GM21619 (cell line): Measurements from ENCODE around the gene AP2B1.
"Not testable (repeated sequence)": the region's sequence is repeated elsewhere in the genome, so short reads cannot be mapped to it uniquely, and the experiment has no call there.

ENCODE experiments used
- ATAC-seq: cut with Tn5 transposase; IDR thresholded peaks from one replicate; pipeline ENCODE4 v1.9.1; 2021; ENCODE audit not compliant: unreplicated experiment

The AP2B1 gene

DNA sequence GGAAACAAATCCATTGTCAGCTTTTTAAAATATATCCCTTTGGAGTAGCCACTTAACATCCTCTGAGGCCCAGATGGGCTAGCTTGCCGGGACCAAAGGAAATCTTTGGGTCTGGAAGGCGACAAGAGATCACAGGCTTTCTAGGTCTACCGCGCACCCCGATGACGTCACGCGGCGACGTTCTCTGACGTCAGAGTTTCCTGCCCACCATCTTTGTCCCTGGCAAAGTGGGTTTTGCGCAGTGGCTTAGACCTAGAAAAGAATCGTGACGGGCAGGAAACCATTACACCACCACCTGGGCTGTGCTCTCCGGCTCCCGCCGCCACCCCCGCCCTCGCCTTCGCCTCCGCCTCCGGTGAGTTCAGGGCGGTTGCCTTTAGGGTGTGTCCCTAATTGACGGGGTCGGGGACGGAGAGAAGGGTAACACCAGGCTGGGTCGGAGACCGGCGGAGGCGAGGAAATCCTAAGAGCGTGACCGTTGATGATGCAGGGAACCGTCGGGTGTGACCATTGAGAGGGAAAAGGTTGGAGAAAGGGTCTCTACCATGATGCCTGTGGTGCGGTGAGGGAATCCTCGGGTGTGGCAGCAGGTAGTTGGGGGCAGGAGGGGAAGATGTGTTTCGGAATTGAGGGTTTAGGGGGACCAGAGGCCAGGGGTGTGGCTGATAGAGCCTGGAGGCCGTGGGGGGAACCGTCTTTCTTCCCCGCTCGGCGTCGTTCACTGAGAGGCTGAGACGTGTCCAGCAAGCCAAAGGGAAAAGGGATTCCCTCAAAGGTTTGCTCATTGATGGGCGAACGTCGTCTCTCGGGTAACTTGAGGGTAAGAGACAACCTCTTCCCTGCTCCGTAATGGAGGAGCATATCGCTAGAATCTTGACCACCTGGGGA, at the start of gene AP2B1:
Gene AP2B1 (plus strand): TSS at position 249 of the 888 bp plus-strand sequence. CDS start 6,709 bp downstream, outside the sequence.
- ATAC-seq = peak; percentile 87

GRCh38 chr17:35537601-35538141, 49.5 kb upstream of the AP2B1 start, which contains the start of gene SLFN12L:
TSS of gene SLFN12L (minus strand) at chr17:35537678. CDS start at chr17:35522364, 15,314 bp downstream.
- ATAC-seq = peak; percentile 36

GRCh38 chr17:35539659-35540026, 47.5 kb upstream of the AP2B1 start:
- no peak for ATAC-seq

GRCh38 chr17:35540589-35541404, 46.3 kb upstream of the AP2B1 start:
- no peak for ATAC-seq

GRCh38 chr17:35541434-35541833, 45.7 kb upstream of the AP2B1 start:
- no peak for ATAC-seq

GRCh38 chr17:35542990-35543389, 44.1 kb upstream of the AP2B1 start:
- ATAC-seq = no peak

DNA sequence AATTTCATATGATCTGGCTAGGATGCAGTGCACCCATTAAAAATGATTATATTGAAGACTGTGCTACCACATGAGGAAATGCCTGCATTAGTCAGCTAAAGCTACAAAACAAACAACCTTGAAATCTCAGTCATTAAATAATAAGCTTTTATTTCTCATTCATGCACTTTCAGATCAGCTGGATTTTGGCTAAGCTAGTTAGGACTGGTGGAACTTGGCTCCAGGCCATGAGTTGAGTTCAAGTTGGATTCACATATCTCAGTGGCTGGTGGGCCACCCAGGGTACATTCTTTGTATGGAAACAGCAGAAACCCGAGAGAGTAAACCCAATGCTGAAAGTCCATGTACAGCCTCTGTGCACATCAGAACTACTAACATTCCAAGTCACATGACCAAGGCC, 43.3 kb upstream of the AP2B1 start:
- no peak for ATAC-seq

- ATAC-seq = no peak
Observed at GRCh38 chr17:35545150-35545549, 42.0 kb upstream of the AP2B1 start.

- no peak for ATAC-seq
Observed at GRCh38 chr17:35546487-35546886, 40.6 kb upstream of the AP2B1 start.

DNA sequence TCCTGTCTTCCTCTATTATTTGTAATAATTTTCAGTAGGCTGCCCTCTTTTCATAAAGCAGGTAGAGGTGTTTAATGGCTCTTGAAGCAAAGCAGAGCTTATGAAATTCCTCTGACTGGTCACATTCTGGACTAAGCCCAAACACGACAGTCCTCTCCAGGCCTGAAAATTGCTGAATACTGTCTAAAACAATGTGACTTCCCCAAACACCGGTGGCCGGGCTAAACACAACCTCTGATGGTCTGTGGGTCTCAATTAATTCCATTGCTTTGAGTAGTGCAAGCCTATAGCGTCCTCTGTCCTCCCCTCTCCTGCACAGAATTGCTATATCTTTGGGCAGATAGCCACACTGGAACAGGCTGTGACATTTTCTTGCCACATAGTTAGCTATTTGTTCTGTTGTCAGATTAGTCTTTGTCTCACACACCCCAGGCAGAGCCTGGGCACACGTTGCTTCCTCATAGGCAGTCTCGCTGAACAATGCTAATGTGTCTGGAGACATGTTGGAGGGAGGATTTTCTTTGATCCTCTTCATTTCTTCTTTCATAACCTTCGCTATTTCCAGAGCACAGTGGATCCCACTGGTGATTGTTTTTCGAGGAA, 38.8 kb upstream of the AP2B1 start:
- ATAC-seq = no peak

DNA sequence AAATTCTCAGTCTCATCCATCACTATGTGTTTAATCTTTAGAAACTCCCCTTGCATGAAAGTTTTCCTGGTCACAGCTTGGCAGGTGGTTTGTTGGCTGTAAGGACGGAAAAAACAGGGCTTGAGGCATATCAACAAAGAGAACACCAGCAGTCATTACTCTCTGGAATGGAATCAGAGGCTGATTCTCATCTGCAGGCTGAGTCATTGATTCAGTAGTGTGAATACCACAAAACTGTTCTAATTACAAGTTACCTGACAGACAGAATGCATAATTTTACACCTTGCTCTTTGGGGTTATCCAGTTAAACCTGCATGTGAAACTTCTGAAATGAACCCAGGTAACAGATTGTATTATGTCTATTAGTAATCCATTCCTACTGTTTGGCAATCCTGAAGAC, 38.1 kb upstream of the AP2B1 start:
- ATAC-seq = no peak

DNA sequence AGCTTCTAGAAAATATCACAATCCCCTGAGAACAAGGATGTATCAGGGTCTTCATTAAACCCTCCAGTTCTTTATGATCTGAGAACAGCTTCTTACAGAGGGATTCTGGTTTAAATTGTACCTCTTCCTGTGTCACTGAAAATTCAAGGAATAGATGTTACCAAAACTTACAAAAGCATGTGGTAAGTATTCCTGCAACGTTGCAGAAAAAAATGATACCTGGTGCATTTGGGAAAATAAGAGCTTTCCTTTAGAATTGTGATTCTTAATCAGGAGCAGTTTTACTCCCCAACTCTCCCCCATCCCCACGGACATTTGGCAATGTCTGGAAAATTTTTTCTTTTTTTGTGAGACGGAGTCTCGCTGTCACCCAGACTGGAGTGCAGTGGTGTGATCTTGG, 33.8 kb upstream of the AP2B1 start:
- ATAC-seq = no peak

DNA sequence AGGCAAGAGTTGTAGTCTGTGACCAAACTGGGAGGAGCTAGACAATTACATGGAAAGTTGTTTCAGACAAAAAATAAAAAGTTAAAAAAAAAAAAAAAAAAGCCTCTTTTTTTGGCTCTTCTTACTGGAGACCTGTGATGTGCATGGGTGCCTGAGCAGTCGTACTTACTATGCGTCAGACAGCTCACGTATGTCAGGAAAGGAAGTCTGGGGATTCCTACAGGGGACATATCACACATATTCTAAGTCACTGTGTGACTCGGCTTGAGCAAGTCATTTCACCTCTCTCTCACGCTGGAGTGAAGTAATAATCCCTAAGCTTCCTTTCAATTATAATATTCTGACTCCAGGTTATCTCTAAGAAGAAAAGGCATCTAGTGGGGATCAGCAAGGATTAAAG, 32.5 kb upstream of the AP2B1 start:
- no peak for ATAC-seq

GRCh38 chr17:35555691-35556090, 31.4 kb upstream of the AP2B1 start:
- no peak for ATAC-seq

- no peak for ATAC-seq
Observed at GRCh38 chr17:35557353-35557752, 29.8 kb upstream of the AP2B1 start.

- no peak for ATAC-seq
Observed at GRCh38 chr17:35559495-35560210, 27.5 kb upstream of the AP2B1 start.

DNA sequence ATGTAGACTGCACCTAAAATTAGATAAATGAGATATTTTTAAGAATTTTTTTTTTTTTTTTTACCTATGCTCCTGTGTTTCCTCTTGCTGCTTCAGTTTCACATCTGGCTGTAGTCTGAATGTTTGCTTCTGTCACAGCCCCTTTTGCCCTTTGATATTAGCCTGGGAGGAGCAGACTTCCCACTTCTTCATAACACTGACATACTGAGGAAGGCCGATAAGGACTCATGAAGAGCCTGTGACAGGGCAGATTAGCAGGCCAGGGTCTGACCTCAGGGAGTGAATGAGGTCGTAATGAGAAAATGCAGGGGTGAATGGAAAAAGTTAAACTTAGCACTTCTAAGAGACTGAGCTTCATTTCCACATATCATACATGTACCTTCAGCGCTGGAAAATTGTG, 26.4 kb upstream of the AP2B1 start, which contains the start of gene SLFN14:
Gene SLFN14 (minus strand): TSS at position 117 of the 400 bp plus-strand sequence. CDS start 2,757 bp downstream, outside the sequence.
- ATAC-seq = no peak

DNA sequence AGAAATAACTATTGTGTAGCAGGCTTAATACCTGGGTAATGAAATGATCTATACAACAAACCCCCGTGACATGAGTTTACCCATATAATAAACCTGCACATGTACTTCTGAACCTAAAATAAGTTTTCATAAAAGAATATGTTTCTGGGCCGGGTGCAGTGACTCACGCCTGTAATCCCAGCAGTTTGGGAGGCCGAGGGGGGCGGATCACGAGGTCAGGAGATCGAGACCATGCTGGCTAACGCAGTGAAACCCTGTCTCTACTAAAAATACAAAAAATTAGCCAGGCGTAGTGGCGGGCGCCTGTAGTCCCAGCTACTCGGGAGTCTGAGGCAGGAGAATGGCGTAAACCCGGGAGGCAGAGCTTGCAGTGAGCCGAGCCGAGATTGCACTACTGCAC, 23.9 kb upstream of the AP2B1 start:
- not testable (repeated sequence) for ATAC-seq

DNA sequence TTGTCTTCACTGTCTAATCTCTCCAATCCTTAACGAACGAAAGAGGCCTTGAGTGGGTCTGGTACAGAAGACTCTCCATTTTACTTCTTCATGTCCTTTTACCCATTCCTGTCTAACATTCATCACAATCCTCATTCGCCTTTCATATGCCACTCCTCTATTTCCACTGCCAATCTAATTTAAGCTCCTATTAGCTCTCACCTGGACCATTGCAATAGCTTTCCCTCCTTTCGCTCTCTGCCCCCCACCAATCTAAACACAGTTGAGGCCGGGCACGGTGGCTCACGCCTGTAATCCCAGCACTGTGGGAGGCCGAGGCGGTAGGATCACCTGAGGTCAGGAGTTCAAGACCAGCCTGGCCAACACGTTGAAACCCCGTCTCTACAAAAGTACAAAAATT, 20.2 kb upstream of the AP2B1 start:
- ATAC-seq = no peak

GRCh38 chr17:35568561-35568960, 18.6 kb upstream of the AP2B1 start:
- ATAC-seq = no peak
